ENCODE data around the gene FOXP4. TPM values are rescaled to one million over a fixed set of nuclear protein-coding genes. Genes with fewer than 3 reads are reported as not detected.

FOXP4 gene
- total RNA-seq, 1 experiment from 2014 or later = 32.3 TPM

GRCh38 chr6:41497994-41498393 lies 48.2 kb upstream of the FOXP4 start:
- Histone ChIP-seq H4K20me1 (ENCODE audit: insufficient read depth) (no peaks in the 10 kb centered on the region), H3K9ac (ENCODE audit: low read length) (no peak overlapping the region), H3K4me1 (ENCODE audit: control insufficient read depth in 1 of 2, insufficient read depth in 2 of 2, low read length in 2 of 2) (peaks cover 3 to 11% of the 10 kb centered on the region in 2 experiments; a peak in 3 of 4 replicates), H3K36me3 (ENCODE audit: control insufficient read depth in 1 of 2, insufficient read depth in 2 of 2, low read length in 2 of 2) (no peaks in the 10 kb centered on the region), H3K27me3 (ENCODE audit: insufficient read depth, low read length) (no peaks in the 10 kb centered on the region), H3K27ac (ENCODE audit: low read depth, low read length) (no peak overlapping the region), H3K4me2 (ENCODE audit: low read length) (no peak overlapping the region), H3K79me2 (ENCODE audit: insufficient read depth, low read length) (no peaks in the 10 kb centered on the region), H2AFZ (ENCODE audit: low read depth, low read length, poor library complexity, severe bottlenecking) (no peak overlapping the region), H3K4me3 (replicated peaks in 1 of 2; ENCODE audit: low read depth in 1 of 2, low read length in 2 of 2) (no peak overlapping the region), H3K9me3 (ENCODE audit: control insufficient read depth in 1 of 2, insufficient read depth in 1 of 2, low read depth in 1 of 2, low read length in 2 of 2) (no peaks in the 10 kb centered on the region), H3K9me2 (ENCODE audit: insufficient read depth) (no peaks in the 10 kb centered on the region)
- intact Hi-C loops (cut with micrococcal nuclease) = no loop called here
- DNase-seq (ENCODE audit: low read depth, low spot score) (no peak), ATAC-seq (no peak)
- ChIA-PET RAD21 (ENCODE audit: low non-redundant PET in 1 of 2, low total read pairs in 2 of 2, uncharacterized antibody in 2 of 2, unreplicated experiment in 2 of 2) (no interaction called here), POLR2A (no interaction called here), CTCF (no interaction called here)
- no TSS peak for BruUV-seq (replicated peaks)
- TF ChIP-seq EGR1 (IDR thresholded peaks at IDR 0.05; ENCODE audit: low read depth) = no peak
- no peak for TF ChIP-seq POLR2A (IDR thresholded peaks at IDR 0.05; ENCODE audit: borderline replicate concordance, extremely low read depth, insufficient read depth, insufficient read length)
- TF ChIP-seq REST (IDR thresholded peaks at IDR 0.05; ENCODE audit: low read depth) = no peak
- no peak for TF ChIP-seq CEBPB (IDR thresholded peaks at IDR 0.05; ENCODE audit: low read depth)
- TF ChIP-seq ZNF274 (IDR thresholded peaks at IDR 0.05; ENCODE audit: low read depth, low read length) = no peak
- no peak for TF ChIP-seq RAD21 (IDR thresholded peaks at IDR 0.05; ENCODE audit: low read depth)

- Histone ChIP-seq H3K9ac (ENCODE audit: low read length) (no peak overlapping the region), H4K20me1 (ENCODE audit: insufficient read depth) (no peaks in the 10 kb centered on the region), H3K9me2 (ENCODE audit: insufficient read depth) (no peaks in the 10 kb centered on the region), H3K4me1 (ENCODE audit: control insufficient read depth in 1 of 2, insufficient read depth in 2 of 2, low read length in 2 of 2) (peaks cover 9 to 19% of the 10 kb centered on the region in 2 experiments; a peak in 3 of 4 replicates), H3K4me2 (ENCODE audit: low read length) (no peak overlapping the region), H2AFZ (ENCODE audit: low read depth, low read length, poor library complexity, severe bottlenecking) (no peak overlapping the region), H3K79me2 (ENCODE audit: insufficient read depth, low read length) (no peaks in the 10 kb centered on the region), H3K9me3 (ENCODE audit: control insufficient read depth in 1 of 2, insufficient read depth in 1 of 2, low read depth in 1 of 2, low read length in 2 of 2) (no peaks in the 10 kb centered on the region), H3K27ac (ENCODE audit: low read depth, low read length) (no peak overlapping the region), H3K36me3 (ENCODE audit: control insufficient read depth in 1 of 2, insufficient read depth in 2 of 2, low read length in 2 of 2) (no peaks in the 10 kb centered on the region), H3K4me3 (replicated peaks in 1 of 2; ENCODE audit: low read depth in 1 of 2, low read length in 2 of 2) (no peak overlapping the region), H3K27me3 (ENCODE audit: insufficient read depth, low read length) (no peaks in the 10 kb centered on the region)
- ChIA-PET RAD21 (ENCODE audit: low non-redundant PET in 1 of 2, low total read pairs in 2 of 2, uncharacterized antibody in 2 of 2, unreplicated experiment in 2 of 2) (no interaction called here), CTCF (no interaction called here), POLR2A (no interaction called here)
- no peak for DNase-seq (ENCODE audit: low read depth, low spot score)
- TF ChIP-seq ELF1 (IDR thresholded peaks at IDR 0.05; ENCODE audit: borderline replicate concordance, low read depth) (no peak), POLR2A (IDR thresholded peaks at IDR 0.05; ENCODE audit: borderline replicate concordance, extremely low read depth, insufficient read depth, insufficient read length) (no peak), CEBPB (IDR thresholded peaks at IDR 0.05; ENCODE audit: low read depth) (no peak), JUND (IDR thresholded peaks at IDR 0.05) (no peak), CBX3 (IDR thresholded peaks at IDR 0.05; ENCODE audit: low read depth) (no peak), ZBTB33 (IDR thresholded peaks at IDR 0.05; ENCODE audit: extremely low read depth, insufficient replicate concordance, low read length) (no peak), POLR2AphosphoS5 (IDR thresholded peaks at IDR 0.05; ENCODE audit: low read depth, low read length) (no peak), SP1 (IDR thresholded peaks at IDR 0.05; ENCODE audit: low read depth) (no peak), SRF (IDR thresholded peaks at IDR 0.05; ENCODE audit: low read depth) (no peak), TCF7L2 (IDR thresholded peaks at IDR 0.05; ENCODE audit: borderline replicate concordance, extremely low read depth, insufficient read depth, insufficient read length) (no peak)
- ATAC-seq = no peak
- intact Hi-C loops (cut with micrococcal nuclease) = no loop called here
- no TSS peak for BruUV-seq (replicated peaks)
These were observed 47.1 kb upstream of the FOXP4 start for GRCh38 chr6:41498968-41499599.

Measured in HCT116 (cell line).